ENCODE data around the gene TSHZ2.

The TSHZ2 gene

GRCh38 chr20:53030061-53030460 lies 57.9 kb downstream of the TSHZ2 start:
- no peak for DNase-seq

GRCh38 chr20:53032046-53032445 lies 59.9 kb downstream of the TSHZ2 start:
- DNase-seq: no peak

GRCh38 chr20:53032478-53032932 lies 60.3 kb downstream of the TSHZ2 start:
- no peak for DNase-seq

- no peak for DNase-seq
These were observed 61.0 kb downstream of the TSHZ2 start for GRCh38 chr20:53033176-53033575.

- no peak for DNase-seq
These were observed 62.7 kb downstream of the TSHZ2 start for GRCh38 chr20:53034899-53035298.

- no peak for DNase-seq
These were observed 64.8 kb downstream of the TSHZ2 start for GRCh38 chr20:53036992-53037391.

- no peak for DNase-seq
These were observed 65.5 kb downstream of the TSHZ2 start for GRCh38 chr20:53037621-53038020.

GRCh38 chr20:53038299-53038698 lies 66.1 kb downstream of the TSHZ2 start:
- DNase-seq: no peak

GRCh38 chr20:53040693-53041589 lies 68.8 kb downstream of the TSHZ2 start:
- no peak for DNase-seq

- no peak for DNase-seq
These were observed 70.4 kb downstream of the TSHZ2 start for GRCh38 chr20:53042521-53042920.

- no peak for DNase-seq
These were observed 72.1 kb downstream of the TSHZ2 start for GRCh38 chr20:53044296-53044695.

- DNase-seq: no peak
These were observed 73.8 kb downstream of the TSHZ2 start for GRCh38 chr20:53045941-53046340.

- no peak for DNase-seq
These were observed 75.0 kb downstream of the TSHZ2 start for GRCh38 chr20:53047203-53047602.

- DNase-seq: no peak
These were observed 76.2 kb downstream of the TSHZ2 start for GRCh38 chr20:53048387-53048786.

- no peak for DNase-seq
These were observed 78.2 kb downstream of the TSHZ2 start for GRCh38 chr20:53050338-53050737.

- DNase-seq: no peak
These were observed 80.2 kb downstream of the TSHZ2 start for GRCh38 chr20:53052380-53052779.

GRCh38 chr20:53053595-53053994 lies 81.4 kb downstream of the TSHZ2 start:
- DNase-seq: no peak

GRCh38 chr20:53055367-53056067 lies 83.4 kb downstream of the TSHZ2 start:
- no peak for DNase-seq

- no peak for DNase-seq
These were observed 85.4 kb downstream of the TSHZ2 start for GRCh38 chr20:53057579-53057978.

GRCh38 chr20:53059848-53060247 lies 87.7 kb downstream of the TSHZ2 start:
- DNase-seq: no peak

GRCh38 chr20:53061192-53062108 lies 89.3 kb downstream of the TSHZ2 start:
- DNase-seq: no peak

GRCh38 chr20:53064935-53065334 lies 92.8 kb downstream of the TSHZ2 start:
- no peak for DNase-seq

GRCh38 chr20:53068241-53068640 lies 96.1 kb downstream of the TSHZ2 start:
- no peak for DNase-seq
